MV-4-11 (cell line): ENCODE measurements around the gene KRTAP5-2.
A peak's percentile ranks its signal among the peaks of the same experiment; 100 is the strongest.
"Not testable (repeated sequence)": the region's sequence is repeated elsewhere in the genome, so short reads cannot be mapped to it uniquely, and the experiment has no call there.

Source experiments
- DNase-seq: peaks from one replicate; lab custom pipeline; 2025; lab: John Stamatoyannopoulos, UW

The KRTAP5-2 gene

DNA sequence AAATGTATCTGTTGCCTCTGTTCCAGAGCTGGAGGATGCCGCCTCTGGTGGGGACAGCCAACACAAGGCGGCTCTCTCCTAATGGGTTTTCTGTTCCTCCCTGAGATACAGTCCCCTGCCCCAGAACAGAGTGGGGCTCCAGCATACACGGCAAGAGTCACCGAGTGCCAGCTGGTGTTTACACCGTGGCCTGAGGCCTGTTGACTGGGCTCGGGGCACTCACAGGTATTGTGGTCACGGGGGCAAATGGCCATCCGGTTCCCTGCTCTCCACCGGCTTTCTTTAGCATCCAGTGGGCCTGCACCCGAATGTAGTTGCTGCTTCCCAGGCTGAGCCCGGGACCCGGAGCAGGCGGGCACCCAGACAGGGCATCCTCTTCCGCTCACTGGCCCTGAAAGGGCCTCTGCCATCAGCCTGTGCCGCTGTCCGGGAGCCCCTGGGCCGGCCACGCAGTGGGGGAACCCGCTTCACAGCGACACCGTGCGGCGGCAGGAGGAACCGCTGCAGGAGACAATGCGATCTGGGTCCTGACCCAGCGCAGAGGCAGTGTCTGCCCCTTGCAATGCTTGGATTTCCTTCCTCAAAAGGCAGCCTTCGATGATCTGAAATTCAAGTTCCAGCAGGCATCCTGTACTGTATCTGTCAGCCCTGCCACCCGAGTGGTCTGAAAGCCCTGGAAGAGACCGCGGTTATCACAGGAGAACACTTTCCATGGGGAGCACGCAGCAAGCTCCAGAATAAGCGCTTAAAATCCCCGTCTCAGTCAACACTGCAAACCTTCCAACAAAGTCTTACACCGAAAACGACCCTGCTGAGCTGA, 30.6 kb upstream of the KRTAP5-2 start:
- peak; percentile 7 for DNase-seq

DNA sequence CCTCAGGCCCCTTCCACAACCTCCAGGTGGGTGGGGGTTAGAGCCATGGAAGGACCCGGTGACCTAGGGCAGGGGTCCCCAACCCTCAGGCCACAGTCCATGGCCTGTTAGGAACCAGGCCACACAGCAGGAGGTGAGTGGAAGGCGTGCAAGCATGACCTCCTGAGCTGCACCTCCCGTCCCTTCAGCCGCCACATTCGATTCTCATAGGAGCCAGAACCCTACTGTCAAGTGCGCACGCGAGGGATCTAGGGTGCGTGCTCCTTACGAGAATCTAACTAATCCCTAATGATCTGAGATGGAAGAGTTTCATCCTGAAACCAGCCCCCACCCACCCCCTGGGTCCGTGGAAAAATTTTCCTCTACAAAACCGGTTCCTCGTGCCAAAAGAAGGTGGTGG, 27.4 kb upstream of the KRTAP5-2 start:
- DNase-seq = no peak

DNA sequence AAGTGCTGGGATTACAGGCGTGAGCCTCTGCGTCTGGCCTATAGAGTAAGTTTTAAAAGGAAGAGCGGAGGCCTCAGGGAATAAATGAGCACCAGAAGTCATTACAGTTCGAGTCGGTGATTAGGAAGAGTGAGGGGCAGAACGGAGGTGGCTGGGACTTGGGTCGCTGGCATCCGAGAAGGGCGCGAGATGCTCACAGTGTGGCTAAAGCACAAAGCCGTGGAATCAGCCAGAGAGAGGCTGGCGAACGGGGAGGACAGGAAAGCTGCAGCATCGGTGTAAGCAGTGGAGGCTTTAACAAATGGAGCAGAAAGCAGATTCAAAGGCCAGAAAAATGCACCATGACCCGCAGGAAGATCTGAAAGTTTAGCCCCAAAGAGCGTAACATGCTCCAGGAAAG, 26.5 kb upstream of the KRTAP5-2 start:
- DNase-seq = no peak

DNA sequence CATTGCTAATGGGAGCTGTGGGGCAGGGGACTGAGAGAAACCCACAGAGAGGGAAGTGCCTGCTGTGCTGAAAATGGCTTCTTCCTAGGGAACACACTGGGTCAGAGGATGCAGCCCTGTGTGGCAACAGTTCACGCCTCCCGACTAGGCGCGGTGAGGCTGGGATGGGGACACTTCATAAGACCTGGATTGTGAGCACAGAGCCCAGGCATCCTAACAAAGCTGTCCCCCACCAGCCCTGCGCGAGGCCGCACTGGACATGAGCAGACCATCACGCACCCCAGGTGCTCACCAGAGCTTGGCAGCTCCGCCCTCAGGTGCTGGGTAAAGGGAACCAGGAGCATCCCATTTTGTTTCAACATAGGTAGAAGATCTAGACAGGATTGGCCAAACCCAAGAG, 25.6 kb upstream of the KRTAP5-2 start:
- no peak for DNase-seq

DNA sequence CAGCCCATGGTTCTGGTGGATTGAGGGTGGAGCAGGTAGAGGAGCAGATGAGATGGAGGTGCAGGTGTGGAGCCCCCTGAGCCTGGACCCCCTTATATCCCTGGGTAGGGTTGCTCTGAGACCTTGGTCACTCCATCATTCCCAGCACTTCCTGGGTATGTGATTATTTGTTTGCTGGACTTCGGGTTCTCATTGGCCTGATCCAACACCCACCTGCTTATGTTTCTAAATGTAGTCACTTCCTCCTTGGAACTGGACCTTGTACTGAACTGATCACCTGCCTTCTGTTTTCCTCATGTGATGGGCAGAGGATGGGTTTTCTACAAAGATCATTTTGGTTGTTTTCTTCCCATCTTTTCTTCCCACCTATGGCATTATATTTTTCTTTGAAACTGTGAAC, 24.0 kb upstream of the KRTAP5-2 start, which contains the start of gene KRTAP5-4:
Gene KRTAP5-4 (minus strand): TSS at position 53 of the 400 bp plus-strand sequence. CDS start 45 bp downstream, at position 8.
- DNase-seq = no peak

DNA sequence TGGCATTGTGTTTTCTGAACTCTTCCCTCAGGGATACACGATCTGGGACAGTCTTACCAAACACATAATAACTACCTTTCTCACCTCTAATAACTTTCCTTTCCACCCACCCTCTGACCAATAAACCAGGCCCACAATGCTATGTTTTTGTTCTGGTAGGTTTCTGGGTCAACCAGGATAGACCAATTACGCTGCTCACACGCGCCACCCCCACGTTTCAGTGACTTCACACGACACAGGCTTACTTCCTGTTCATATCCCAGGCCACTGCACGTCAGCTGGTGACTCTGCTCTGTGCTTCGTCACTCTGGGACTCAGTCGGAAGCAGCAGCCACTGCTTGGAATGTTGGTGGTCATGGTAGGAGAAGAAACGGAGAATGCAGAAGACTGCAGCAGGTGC, 21.4 kb upstream of the KRTAP5-2 start:
- no peak for DNase-seq

DNA sequence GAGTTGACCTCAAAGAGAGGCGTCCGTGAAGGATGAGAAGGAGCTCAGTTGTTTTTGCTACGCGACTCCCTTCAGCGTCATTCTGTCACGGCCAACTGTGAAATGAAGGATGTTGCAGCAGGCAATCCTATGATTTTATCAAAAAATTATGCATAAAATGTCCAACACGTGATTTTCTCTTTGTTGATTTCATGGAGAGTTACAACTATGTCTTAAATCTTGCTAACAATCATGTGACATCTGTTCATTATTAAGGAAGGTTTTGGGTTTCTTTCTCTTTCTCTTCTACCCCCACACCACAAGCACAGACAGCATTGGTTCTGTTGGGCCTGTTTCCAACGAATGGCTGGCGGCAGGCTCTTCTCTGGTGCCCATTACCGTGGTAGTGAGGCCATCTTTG, 20.1 kb upstream of the KRTAP5-2 start:
- DNase-seq = no peak

DNA sequence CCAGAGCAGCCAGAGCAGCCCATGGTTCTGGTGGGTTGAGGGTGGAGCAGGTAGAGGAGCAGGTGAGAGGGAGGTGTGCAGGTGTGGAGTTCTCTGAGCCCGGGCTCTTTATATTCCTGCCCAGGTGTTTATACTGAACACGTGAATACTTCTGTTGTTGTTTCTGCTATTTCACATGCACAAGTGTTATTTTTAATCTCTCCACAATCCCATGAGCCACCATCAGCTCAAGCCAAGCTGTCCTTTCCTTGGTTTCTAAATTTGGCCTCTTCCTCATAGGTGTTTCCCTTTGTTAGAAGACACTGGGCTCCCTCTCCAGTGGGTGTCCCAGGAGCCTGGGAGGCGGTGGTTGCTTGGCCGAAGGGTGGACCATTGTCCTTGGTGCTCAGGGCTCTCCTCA, 10.3 kb upstream of the KRTAP5-2 start, which contains the start of gene KRTAP5-3:
Gene KRTAP5-3 (minus strand): TSS at position 101 of the 400 bp plus-strand sequence. CDS start 78 bp downstream, at position 23.
- no peak for DNase-seq

DNA sequence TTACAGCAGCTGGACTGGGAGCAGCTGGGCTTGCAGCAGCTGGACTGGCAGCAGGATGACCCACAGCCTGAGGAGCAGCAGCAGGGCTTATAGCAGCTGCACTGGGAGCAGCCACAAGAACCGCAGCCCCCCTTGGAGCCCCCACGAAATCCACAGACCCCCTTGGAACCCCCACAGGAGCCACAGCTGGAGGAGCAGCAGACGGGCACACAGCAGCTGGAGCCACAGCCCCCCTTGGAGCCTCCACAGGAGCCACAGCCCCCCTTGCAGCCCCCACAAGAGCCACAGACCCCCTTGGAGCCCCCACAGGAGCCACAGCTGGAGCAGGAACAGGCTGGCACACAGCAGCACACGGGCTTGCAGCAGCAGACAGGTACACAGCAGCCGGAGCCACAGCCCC, 9.8 kb upstream of the KRTAP5-2 start:
- DNase-seq = not testable (repeated sequence)

DNA sequence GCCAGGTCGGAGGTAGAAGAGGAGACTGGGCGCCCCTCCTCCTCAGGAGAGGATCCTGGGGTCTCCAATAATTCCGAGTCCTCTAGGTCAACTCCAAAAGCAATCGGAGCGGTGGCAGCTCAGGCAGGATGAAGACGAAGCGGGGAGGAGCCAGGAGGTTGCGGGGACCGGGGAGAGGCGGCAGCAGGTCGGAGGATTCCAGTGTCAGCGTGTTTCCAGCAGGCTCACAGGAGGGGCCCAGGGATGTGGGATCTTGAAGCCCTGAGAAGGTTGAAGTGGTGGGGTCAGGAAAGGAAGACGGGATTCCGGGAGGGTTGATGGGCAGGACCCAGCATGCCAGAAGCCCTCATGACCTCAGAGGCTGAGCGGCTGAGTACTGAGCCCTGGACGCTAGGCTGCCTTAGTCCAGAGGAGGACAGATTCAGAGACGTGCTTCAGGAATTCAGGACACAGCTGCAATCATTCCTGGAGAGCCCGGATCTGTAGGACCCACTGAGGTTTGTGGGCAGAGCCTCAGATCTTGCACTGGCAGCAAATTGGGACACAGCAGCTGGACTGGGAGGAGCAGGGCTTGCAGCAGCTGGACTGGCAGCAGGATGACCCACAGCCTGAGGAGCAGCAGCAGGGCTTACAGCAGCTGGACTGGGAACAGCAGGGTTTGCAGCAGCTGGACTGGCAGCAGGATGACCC, 9.2 kb upstream of the KRTAP5-2 start:
- not testable (repeated sequence) for DNase-seq

DNA sequence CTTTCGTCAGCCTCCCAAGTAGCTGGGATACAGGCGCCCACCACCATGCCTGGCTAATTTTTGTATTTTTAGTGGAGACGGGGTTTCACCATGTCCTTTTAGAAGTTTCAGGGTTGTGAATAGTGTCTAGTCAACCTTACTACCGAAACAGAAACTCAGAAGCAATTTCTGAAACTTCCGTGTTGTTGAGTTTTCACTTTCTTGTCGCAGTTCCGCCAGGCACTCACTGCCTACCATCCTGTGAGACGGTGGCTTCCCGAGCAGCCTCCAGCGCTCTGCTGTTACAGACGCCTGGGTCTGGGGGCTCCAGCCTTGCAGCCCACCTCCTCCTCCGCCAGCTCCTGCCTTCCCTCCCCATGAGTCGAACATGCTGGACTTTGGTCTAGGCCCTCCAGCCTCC, 7.8 kb upstream of the KRTAP5-2 start:
- DNase-seq = peak; percentile 69

DNA sequence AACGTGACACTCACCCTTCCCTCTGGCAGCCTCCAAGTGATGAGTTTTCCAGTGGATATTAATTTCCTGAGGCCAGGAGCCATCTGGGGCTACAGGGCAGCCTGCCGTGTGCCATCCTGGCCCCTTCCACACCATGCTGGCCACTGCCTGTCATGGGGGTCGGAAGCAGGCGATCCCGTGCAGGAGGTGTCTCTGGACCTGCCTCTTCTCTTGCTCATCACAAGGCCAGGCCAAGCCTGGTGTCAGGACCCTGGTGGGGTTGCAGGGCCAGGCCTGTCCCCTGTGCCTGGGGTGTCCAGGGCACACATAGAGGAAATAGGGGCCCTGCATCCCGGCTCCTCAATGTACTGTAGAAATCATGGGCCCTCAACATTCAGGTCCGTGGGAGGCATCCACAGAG, 6.6 kb upstream of the KRTAP5-2 start:
- no peak for DNase-seq

DNA sequence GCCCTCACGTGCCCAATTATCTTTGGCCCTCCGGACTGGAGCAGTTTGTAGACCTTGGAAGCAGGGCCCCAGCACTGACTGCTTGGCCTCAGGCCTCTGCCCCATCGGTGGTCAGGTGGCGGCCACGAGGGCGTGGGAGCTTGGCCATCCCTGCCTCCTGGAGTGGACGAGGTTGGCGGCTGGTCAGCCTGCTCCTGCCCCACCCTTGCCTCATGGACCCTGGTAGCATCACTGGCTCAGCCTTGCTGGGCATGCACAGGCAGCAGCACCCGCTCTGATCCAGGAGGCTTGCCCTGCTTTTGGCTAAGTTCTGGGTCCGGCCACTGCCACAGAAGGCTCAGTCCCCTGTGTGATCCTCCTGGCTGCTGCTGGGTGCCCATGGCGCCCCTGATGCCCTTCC, 6.1 kb upstream of the KRTAP5-2 start:
- DNase-seq = no peak

DNA sequence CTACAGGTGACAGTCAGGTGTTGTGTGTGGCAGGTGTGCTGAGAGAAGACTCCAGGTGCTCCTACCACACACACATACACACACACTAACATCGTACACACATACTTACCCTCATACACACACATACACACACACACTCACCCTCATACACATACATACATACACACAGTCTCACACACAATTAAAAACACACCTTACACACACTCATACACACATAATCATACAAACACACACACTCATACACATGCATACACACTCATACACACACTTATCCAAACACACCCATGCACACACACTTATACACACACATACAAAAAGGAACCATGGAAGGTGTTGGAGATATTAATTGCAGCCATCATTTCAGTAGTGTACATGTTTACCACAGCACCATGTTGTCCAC, 5.5 kb upstream of the KRTAP5-2 start:
- no peak for DNase-seq

DNA sequence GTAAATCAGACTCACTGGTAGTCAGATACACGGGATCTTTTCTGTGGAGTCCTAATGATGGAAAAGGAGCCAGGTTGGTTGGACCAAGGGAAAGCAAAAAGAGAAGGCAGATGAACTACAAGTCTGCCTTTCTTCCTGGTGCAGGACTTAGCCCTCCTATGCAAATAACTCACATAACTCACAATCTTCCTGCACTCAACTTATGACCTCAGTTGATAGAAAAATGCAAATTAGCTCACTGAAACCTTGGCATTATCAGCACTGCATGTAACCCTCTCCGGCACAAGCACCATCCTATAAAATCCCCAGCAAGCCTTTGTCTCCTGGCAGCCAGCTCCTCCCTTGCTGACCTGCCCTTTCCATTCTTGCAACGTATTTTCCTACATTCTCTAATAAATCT, 3.6 kb upstream of the KRTAP5-2 start:
- not testable (repeated sequence) for DNase-seq

DNA sequence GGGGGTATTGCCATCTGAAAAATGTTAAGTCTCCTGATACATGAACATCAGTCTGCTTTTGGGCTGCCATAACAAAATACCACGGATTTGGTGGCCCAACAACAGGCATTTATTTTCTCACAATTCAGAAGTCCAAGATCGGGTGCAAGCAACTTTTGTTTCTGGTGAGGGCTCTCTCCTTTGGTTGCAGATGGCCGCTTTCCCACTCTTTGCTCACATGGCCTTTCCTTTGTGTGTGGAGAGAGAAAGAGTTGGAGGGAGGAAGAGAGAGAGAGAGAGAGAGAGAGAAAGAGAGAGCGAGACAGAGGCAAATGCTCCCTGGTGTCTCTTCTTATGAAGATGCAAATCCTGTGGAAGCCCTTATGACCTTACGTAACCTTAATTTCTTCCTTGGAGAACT, 2.5 kb upstream of the KRTAP5-2 start:
- no peak for DNase-seq

DNA sequence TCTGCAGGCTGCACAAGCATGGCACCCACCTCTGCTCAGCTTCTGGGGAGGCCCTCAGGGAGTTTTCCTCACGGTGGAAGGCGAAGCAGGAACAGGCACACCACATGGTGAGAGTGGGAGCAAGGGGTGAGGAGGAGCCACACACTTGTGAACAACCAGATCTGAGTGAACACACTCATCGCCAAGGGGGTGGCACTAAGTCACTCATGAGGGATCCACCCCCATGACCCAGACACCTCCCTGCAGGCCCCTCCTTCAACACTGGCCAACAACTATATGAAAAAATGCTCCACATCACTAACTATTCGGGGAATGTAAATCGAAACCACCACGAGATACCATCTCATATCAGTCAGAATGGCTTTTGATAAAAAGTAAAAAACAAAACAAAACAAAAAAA, 722 bp upstream of the KRTAP5-2 start:
- no peak for DNase-seq

DNA sequence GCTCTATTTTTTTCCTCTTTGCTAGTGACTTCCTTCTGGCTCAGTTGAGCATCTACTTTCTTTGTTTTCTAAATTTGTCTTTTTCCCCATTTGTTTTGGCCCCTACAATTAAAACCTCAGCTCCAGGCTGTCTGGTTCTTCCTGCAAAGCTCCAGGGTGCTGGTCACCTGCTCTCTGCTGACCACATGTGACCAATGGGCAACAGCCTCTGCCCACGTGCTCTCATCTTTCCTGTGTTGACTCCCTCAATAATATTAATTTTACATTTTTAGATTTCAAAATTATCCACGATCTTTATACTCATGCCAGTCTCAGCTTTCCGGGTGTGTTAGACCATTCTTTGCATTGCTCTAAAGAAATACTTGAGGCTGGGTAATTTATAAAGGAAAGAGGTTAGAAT, 312 bp upstream of the KRTAP5-2 start:
- DNase-seq = not testable (repeated sequence)

DNA sequence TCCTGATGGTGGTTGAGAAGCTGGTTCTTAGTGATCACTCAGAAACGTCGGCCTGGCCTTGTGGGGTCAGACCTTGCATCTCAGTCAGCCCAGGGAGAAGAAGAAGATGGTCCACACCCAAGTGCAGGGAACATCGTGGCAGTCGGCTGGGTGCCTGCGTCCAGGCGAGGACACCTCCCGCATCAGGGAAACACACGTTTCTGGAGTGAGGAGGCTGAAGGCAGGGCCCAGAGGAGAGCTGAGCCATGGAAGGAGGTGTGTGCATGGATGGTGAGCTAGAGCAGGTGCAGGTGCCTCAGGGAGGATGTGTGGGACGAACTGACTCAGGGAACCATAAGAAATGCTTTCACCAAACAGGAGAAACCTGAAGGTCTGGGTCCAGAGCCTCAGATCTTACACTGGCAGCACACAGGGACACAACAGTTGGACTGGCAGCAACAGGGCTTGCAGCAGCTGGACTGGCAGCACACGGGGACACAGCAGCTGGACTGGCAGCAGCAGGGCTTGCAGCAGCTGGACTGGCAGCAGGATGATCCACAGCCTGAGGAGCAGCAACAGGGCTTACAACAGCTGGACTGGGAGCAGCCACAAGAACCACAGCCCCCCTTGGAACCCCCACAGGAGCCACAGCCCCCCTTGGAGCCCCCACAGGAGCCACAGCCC, 632 bp downstream of the KRTAP5-2 start:
- no peak for DNase-seq

DNA sequence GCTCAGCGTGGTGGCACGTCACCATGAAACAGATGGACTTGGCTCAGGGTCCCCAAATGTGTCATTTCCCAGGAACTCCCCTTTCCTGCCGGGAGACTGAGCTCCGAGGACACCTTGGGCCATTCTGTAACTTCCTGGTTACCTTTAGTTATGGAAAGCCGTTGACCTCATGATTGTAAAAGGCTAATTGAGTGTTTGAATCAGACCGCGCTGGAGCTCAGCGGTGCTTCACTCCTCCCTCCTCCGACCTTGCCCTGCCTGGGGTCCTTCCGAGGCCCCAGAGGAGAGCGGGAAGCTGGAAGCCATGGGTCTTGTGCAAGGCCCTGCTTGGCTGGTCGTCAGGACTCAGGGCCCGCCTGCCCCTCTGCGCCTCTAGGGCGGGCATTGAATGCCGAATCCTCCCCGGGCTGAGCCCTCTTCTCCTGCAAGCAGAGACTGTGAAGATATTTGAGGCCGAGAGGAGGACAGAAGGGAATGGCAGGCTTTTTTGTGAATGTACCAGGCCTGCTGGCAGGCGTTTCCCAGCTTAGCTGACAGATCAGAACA, 1.4 kb downstream of the KRTAP5-2 start:
- DNase-seq = not testable (repeated sequence)

DNA sequence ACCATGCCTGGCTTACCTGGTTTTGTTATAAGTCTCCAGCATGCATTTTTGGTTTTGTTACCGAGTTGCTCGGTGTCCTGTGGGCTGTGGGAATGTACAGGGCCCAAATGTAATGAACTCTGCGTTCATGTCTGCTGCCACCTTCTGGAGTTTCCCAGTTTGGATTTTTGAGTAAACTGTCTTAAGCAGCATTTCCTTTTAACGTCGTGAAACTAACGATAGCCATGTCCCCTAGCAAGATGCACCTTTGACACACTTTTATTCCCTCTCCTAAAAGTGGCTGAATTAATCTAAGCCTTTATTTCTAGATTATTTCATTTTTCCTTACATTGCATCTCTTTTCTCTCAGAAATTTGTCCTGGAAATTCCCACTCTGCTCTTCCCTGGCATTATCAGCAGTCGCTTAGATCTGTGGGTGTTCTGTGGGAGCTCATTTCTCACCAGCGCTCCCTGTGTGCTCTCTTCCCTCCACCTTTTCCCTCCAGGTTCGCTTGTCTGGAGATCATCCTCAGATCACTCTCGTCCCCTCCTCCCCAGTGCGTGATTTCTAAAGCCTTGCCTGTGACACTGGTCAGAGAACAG, 2.0 kb downstream of the KRTAP5-2 start:
- DNase-seq = not testable (repeated sequence)

DNA sequence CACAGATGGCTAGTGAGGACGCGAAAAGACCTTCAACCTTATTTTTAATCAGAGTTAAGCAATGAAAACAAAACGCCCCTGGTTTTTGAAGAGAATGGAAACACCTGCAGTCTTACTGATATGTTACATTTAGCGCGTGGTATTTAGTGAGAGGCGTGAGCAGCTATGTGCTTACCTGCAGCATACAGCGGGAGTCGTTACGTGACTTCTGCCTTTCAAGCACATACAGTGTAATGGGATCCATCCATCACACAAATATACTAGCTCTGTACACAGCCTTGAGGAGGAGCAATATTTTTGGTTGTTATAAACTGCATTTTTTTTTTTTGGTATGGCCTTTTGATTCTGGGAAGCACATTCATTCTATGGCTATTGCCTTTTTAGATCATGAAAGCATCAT, 5.5 kb downstream of the KRTAP5-2 start:
- no peak for DNase-seq
